OCI-LY1 (cell line): ENCODE measurements around the gene AGR3.
A peak's percentile ranks its signal among the peaks of the same experiment; 100 is the strongest.

Experiments
- H2AFZ ChIP-seq: fragments of 200-600 bp; sonication (generic), shearing (Covaris generic); 2 replicates; pipeline ENCODE4 v1.6.0; 2014; ENCODE audit warnings: antibody characterized with exemption, mild to moderate bottlenecking, low read length
- H3F3A ChIP-seq: fragments of 200-600 bp; sonication (generic), shearing (Covaris generic); 2 replicates; pipeline ENCODE4 v1.6.0; 2014; ENCODE audit warnings: mild to moderate bottlenecking, antibody characterized with exemption, low read length, moderate library complexity; ENCODE audit not compliant: insufficient read depth
- H3K27ac ChIP-seq: fragments of 200-600 bp; sonication (generic); 2 replicates; pipeline ENCODE4 v1.5.1; 2014; ENCODE audit warnings: low read length, mixed run types, mild to moderate bottlenecking, low read depth; ENCODE audit not compliant: poor library complexity, severe bottlenecking
- H3K27me3 ChIP-seq: fragments of 200-600 bp; sonication (generic); 2 replicates; pipeline ENCODE4 v1.6.0; 2014; ENCODE audit warnings: antibody characterized with exemption, mild to moderate bottlenecking, low read length, moderate library complexity; ENCODE audit not compliant: insufficient read depth
- H3K36me3 ChIP-seq: fragments of 200-600 bp; sonication (generic); 2 replicates; pipeline ENCODE4 v1.6.1; 2014; ENCODE audit warnings: mild to moderate bottlenecking, antibody characterized with exemption, low read length, moderate library complexity, mixed read lengths; ENCODE audit not compliant: insufficient read depth
- H3K4me1 ChIP-seq: fragments of 200-600 bp; sonication (generic); 2 replicates; pipeline ENCODE4 v1.5.1; 2014; ENCODE audit warnings: mild to moderate bottlenecking, low read length, moderate library complexity; ENCODE audit not compliant: insufficient read depth, severe bottlenecking
- H3K4me2 ChIP-seq: fragments of 200-600 bp; sonication (generic), shearing (Covaris generic); 2 replicates; pipeline ENCODE4 v1.6.1; 2014; ENCODE audit warnings: low read length
- H3K4me3 ChIP-seq: fragments of 200-600 bp; sonication (generic); 2 replicates; pipeline ENCODE4 v1.5.1; 2014; ENCODE audit warnings: low read length, low read depth, mild to moderate bottlenecking, mixed read lengths; ENCODE audit not compliant: poor library complexity, severe bottlenecking
- H3K79me2 ChIP-seq: fragments of 200-600 bp; shearing (Covaris generic); 2 replicates; pipeline ENCODE4 v1.6.1; 2016; ENCODE audit warnings: mixed run types, low read length, mixed read lengths; ENCODE audit not compliant: insufficient read depth
- H3K9ac ChIP-seq: fragments of 200-600 bp; sonication (generic), shearing (Covaris generic); 2 replicates; pipeline ENCODE4 v1.6.1; 2014; ENCODE audit warnings: mild to moderate bottlenecking, low read length, mixed read lengths
- H3K9me2 ChIP-seq: fragments of 200-600 bp; sonication (generic), shearing (Covaris generic); 2 replicates; pipeline ENCODE4 v1.6.1; 2014; ENCODE audit warnings: low read depth, mild to moderate bottlenecking, low read length, mixed read lengths
- H3K9me3 ChIP-seq: fragments of 200-600 bp; shearing (Covaris generic); 2 replicates; pipeline ENCODE4 v1.6.1; 2014; ENCODE audit warnings: low read length, mixed read lengths
- H4K20me1 ChIP-seq: fragments of 200-600 bp; sonication (generic), shearing (Covaris generic); 2 replicates; pipeline ENCODE4 v1.6.0; 2016; ENCODE audit warnings: mild to moderate bottlenecking, low read length; ENCODE audit not compliant: insufficient read depth
- EZH2 ChIP-seq: fragments of 200-600 bp; sonication (generic), shearing (Covaris generic); IDR thresholded peaks from 2 replicates; pipeline ENCODE4 v1.8.0; 2017; ENCODE audit warnings: borderline replicate concordance, mixed run types, mild to moderate bottlenecking, antibody characterized with exemption, low read length, moderate library complexity, mixed read lengths
- TF ChIP-seq, protein P1 (sequence below): fragments of 200-600 bp; sonication (generic), shearing (Covaris generic); IDR thresholded peaks from 2 replicates; pipeline ENCODE4 v1.5.1; 2017; ENCODE audit warnings: mild to moderate bottlenecking, antibody characterized with exemption, low read length, moderate library complexity, mixed read lengths

The AGR3 gene

GRCh38 chr7:16919440-16919839 is 37.7 kb upstream of the AGR3 start:
- H3K36me3 ChIP-seq = no peaks in the 10 kb centered on the region
- no peak overlapping the region for H3K4me3 ChIP-seq
- no peak overlapping the region for H3K4me2 ChIP-seq
- H3K9me3 ChIP-seq = no peaks in the 10 kb centered on the region
- H2AFZ ChIP-seq = no peak overlapping the region
- no peaks in the 10 kb centered on the region for H3K79me2 ChIP-seq
- H3K9me2 ChIP-seq = no peaks in the 10 kb centered on the region
- H3K9ac ChIP-seq = no peak overlapping the region
- no peaks in the 10 kb centered on the region for H3F3A ChIP-seq
- no peak for TF ChIP-seq EZH2
- TF ChIP-seq, protein P1, sequence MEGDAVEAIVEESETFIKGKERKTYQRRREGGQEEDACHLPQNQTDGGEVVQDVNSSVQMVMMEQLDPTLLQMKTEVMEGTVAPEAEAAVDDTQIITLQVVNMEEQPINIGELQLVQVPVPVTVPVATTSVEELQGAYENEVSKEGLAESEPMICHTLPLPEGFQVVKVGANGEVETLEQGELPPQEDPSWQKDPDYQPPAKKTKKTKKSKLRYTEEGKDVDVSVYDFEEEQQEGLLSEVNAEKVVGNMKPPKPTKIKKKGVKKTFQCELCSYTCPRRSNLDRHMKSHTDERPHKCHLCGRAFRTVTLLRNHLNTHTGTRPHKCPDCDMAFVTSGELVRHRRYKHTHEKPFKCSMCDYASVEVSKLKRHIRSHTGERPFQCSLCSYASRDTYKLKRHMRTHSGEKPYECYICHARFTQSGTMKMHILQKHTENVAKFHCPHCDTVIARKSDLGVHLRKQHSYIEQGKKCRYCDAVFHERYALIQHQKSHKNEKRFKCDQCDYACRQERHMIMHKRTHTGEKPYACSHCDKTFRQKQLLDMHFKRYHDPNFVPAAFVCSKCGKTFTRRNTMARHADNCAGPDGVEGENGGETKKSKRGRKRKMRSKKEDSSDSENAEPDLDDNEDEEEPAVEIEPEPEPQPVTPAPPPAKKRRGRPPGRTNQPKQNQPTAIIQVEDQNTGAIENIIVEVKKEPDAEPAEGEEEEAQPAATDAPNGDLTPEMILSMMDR = no peak
- no peaks in the 10 kb centered on the region for H3K27me3 ChIP-seq
- peaks cover 61% of the 10 kb centered on the region for H3K4me1 ChIP-seq
- H3K27ac ChIP-seq = no peak overlapping the region
- no peaks in the 10 kb centered on the region for H4K20me1 ChIP-seq

GRCh38 chr7:16918288-16918895 is 36.6 kb upstream of the AGR3 start:
- Histone ChIP-seq H3K27ac (no peak overlapping the region), H4K20me1 (no peaks in the 10 kb centered on the region), H3K36me3 (no peaks in the 10 kb centered on the region), H3K79me2 (no peaks in the 10 kb centered on the region), H3K9me2 (no peaks in the 10 kb centered on the region), H3K4me2 (peak overlapping the region; percentile 30; the same call in 1 of the 2 replicates), H3K4me1 (peaks cover 57% of the 10 kb centered on the region), H2AFZ (no peak overlapping the region), H3K9ac (no peak overlapping the region), H3K4me3 (no peak overlapping the region), H3K27me3 (no peaks in the 10 kb centered on the region), H3K9me3 (no peaks in the 10 kb centered on the region), H3F3A (no peaks in the 10 kb centered on the region)
- TF ChIP-seq EZH2 = no peak
- TF ChIP-seq, protein P1 = peak; percentile 90

DNA sequence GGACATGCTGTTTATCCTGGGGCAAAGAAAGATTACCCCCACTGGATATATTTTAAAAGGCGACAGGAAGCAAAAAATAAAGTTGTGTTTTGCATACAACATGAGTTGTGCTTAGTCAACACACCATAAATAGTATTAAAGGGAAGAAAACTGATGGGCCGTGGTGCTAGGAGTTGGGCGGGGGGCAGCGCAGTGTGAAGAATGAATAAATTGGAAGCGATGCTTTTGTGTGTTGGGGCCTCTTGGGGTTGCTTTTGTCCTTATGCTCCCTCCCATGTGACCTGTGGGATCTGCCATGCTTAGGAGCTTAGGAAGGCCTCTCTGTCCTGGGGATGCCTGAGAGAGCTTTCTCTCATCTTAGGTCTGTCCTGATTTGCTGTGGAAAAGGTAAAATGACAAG is 35.0 kb upstream of the AGR3 start:
- Histone ChIP-seq H3K4me1 (peaks cover 41% of the 10 kb centered on the region), H3K79me2 (no peaks in the 10 kb centered on the region), H3F3A (no peaks in the 10 kb centered on the region), H3K36me3 (no peaks in the 10 kb centered on the region), H3K9me3 (no peaks in the 10 kb centered on the region), H3K4me3 (peak overlapping the region; percentile 49), H3K9me2 (no peaks in the 10 kb centered on the region), H3K27me3 (no peaks in the 10 kb centered on the region), H3K27ac (peak overlapping the region; percentile 39), H3K9ac (peak overlapping the region; percentile 2; the same call in 1 of the 2 replicates), H3K4me2 (peak overlapping the region; percentile 30), H4K20me1 (no peaks in the 10 kb centered on the region), H2AFZ (no peak overlapping the region)
- no peak for TF ChIP-seq EZH2
- TF ChIP-seq, protein P1 = no peak
